Transverse colon (tissue), 4 donors: Measurements from ENCODE around the gene STK32C. TPM values are rescaled to one million over a fixed set of nuclear protein-coding genes. Genes with fewer than 3 reads are reported as not detected.
"Not testable (repeated sequence)": the region's sequence is repeated elsewhere in the genome, so short reads cannot be mapped to it uniquely, and the experiment has no call there.

Experiments used
- DNase-seq: peaks from one replicate; pipeline ENCODE4 v3.0.0-alpha.2; 2019
- H3K27ac ChIP-seq, 4 donors: fragments of 200-600 bp; sonication (generic); 2 replicates each; pipeline ENCODE4 v1.5.1; 2016 to 2018; ENCODE audit warnings: inconsistent platforms in 4 of 4
- H3K27me3 ChIP-seq: fragments of 200-600 bp; sonication (generic); 2 replicates; pipeline ENCODE4 v1.5.1; 2017; ENCODE audit warnings: inconsistent platforms
- H3K36me3 ChIP-seq, 4 donors: fragments of 200-600 bp; sonication (generic); 2 replicates each; pipeline ENCODE4 v1.5.1; 2017 to 2019; ENCODE audit warnings: inconsistent platforms in 4 of 4
- H3K4me1 ChIP-seq, 4 donors: fragments of 200-600 bp; sonication (generic); 2 replicates each; pipeline ENCODE4 v1.5.1; 2017 to 2020; ENCODE audit warnings: inconsistent platforms in 4 of 4
- H3K4me3 ChIP-seq, 4 donors: fragments of 200-600 bp; sonication (generic); 1 replicate in 1 of 4; 2 replicates in 3 of 4; pipeline versions ENCODE4 v1.5.1 to v1.6.1; 2017 to 2019; ENCODE audit warnings: inconsistent platforms in 4 of 4
- H3K9me3 ChIP-seq, 2 donors: fragments of 200-600 bp; sonication (generic); 2 replicates each; pipeline ENCODE4 v1.5.1; 2017 to 2019; ENCODE audit warnings: inconsistent platforms in 2 of 2
- CTCF ChIP-seq, 5 experiments: fragments of 200-600 bp in 3 of 5; fragments of 450-650 bp in 2 of 5; sonication (generic) in 3 of 5; IDR thresholded peaks; 1 replicate in 2 of 5; 2 replicates in 3 of 5; pipeline ENCODE4 v1.5.1; 2016 to 2017; ENCODE audit warnings: antibody characterized with exemption in 5 of 5, inconsistent platforms in 3 of 5, mild to moderate bottlenecking in 2 of 5, moderate library complexity in 1 of 5
- EP300 ChIP-seq: sonication (generic); formaldehyde crosslinking; IDR thresholded peaks from one replicate; pipeline ENCODE4 v1.6.1; 2017; ENCODE audit warnings: antibody characterized with exemption, low read depth
- POLR2A ChIP-seq: fragments of 450-650 bp; IDR thresholded peaks from one replicate; pipeline ENCODE4 v1.6.1; 2016; ENCODE audit warnings: antibody characterized with exemption, mild to moderate bottlenecking, moderate library complexity
- POLR2AphosphoS5 ChIP-seq, 3 donors: sonication (generic); formaldehyde crosslinking; IDR thresholded peaks; one replicate each; pipeline ENCODE4 v1.6.1; 2016; ENCODE audit warnings: antibody characterized with exemption in 3 of 3
- WGBS, 2 donors: methylation state at CpG; one replicate each; pipeline ENCODE4 v1.1.5; 2018; ENCODE audit warnings: low coverage in 1 of 2; 5-methylcytosine and 5-hydroxymethylcytosine counted together
- in situ Hi-C, 4 donors: fragments of 200-750 bp; cut with MboI; loops; one replicate each; pipeline versions ENCODE4 v1.15.0 to v1.15.1; 2017; ENCODE audit warnings: low sequenced_read_pairs in 3 of 4, low pct_ligation_motif_present in 1 of 4, low pct_unique_long_range_greater_than_20kb in 1 of 4
- intact Hi-C: fragments of 100-400 bp; cut with DNase I; formaldehyde crosslinking; loops from one replicate; pipeline ENCODE4 v1.15.1; 2023; ENCODE audit warnings: low total_unique reads
- total RNA-seq, 4 donors: library from RNA; depleted of rRNA; stranded (reverse); fragments of >200 nt; gene quantifications; one replicate each; pipeline ENCODE4 v1.1.0, GENCODE V29; 2016

The STK32C gene
- total RNA-seq, 4 donors from 2014 or later, result 2.2 to 7.8 (median 3.7) TPM; not detected in 1

DNA sequence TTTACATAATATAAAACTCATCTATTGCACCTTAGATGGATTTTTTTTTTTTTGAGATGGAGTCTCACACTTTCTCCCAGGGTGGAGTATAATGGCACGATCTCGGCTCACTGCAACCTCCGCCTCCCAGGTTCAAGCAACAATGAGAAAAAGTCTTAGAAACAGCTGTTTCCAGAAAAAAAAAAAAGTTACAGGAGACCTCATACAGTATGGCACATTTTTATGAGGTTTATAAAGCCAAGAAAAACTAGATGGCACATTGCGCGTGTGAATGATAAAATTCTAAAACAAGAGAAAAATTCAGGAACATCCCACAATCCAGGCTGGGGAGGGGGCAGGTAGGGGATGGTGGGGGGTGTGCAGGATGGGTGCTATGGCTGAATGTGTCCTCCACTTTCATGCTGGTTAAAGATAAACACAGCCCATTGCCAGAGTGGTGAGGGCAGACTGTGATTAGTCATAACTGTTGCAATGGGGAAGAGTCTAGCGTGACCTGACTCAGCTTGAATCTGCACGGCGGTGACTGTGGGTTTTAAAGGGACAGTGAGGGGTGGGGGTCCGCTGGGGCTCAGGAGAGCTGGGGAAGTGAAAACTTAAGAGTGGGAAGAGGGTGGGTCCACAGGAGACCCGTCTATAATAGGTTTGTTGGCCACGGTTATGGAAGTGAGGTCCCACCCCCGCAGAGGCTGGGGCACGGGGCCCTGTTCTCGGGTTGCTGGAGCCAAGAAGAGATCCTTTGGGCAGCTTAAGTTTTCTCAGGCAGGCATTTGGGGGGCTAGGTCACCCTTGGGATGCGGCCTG lies 12.3 kb upstream of the STK32C start:
- H3K4me3 ChIP-seq, result no peak overlapping the region
- DNase-seq, result no peak
- TF ChIP-seq EP300, result no peak
- no peak for TF ChIP-seq POLR2A
- no peak for TF ChIP-seq CTCF (IDR thresholded peaks at IDR 0.05)
- no peak for TF ChIP-seq POLR2AphosphoS5 (IDR thresholded peaks at IDR 0.05)
- WGBS, 2 donors, result 41 to 64% methylated on average over 9 to 15 of the region's 15 CpGs
- no peak overlapping the region for H3K27ac ChIP-seq
- H3K9me3 ChIP-seq, result no peaks in the 10 kb centered on the region
- no peaks in the 10 kb centered on the region for H3K4me1 ChIP-seq
- intact Hi-C loops, result no loop called here
- in situ Hi-C loops, result no loop called here
- H3K36me3 ChIP-seq, result no peaks in the 10 kb centered on the region
- H3K27me3 ChIP-seq, result no peaks in the 10 kb centered on the region

- intact Hi-C loops, result not testable (repeated sequence)
Observed at GRCh38 chr10:132317477-132317876, 9.7 kb upstream of the STK32C start.

GRCh38 chr10:132316133-132316532 lies 8.4 kb upstream of the STK32C start:
- no peaks in the 10 kb centered on the region for H3K36me3 ChIP-seq
- DNase-seq, result no peak
- H3K4me3 ChIP-seq, result no peak overlapping the region
- intact Hi-C loops, result no loop called here
- H3K27me3 ChIP-seq, result no peaks in the 10 kb centered on the region
- TF ChIP-seq CTCF (IDR thresholded peaks at IDR 0.05) (no peak), POLR2AphosphoS5 (IDR thresholded peaks at IDR 0.05) (no peak), POLR2A (no peak), EP300 (no peak)
- H3K4me1 ChIP-seq, result no peaks in the 10 kb centered on the region
- in situ Hi-C loops, result no loop called here
- 71 to 74% methylated on average over 3 to 5 of the region's 5 CpGs for WGBS, 2 donors
- H3K9me3 ChIP-seq, result no peaks in the 10 kb centered on the region
- no peak overlapping the region for H3K27ac ChIP-seq

More at GRCh38 chr10:132317477-132317876, 9.7 kb upstream of the STK32C start:
- H3K4me3 ChIP-seq, H3K27ac ChIP-seq, H3K36me3 ChIP-seq, H3K4me1 ChIP-seq, H3K27me3 ChIP-seq, DNase-seq, in situ Hi-C loops, H3K9me3 ChIP-seq: not testable (repeated sequence)
- 93 to 100% methylated on average over 4 to 6 of the region's 6 CpGs for WGBS, 2 donors

DNA sequence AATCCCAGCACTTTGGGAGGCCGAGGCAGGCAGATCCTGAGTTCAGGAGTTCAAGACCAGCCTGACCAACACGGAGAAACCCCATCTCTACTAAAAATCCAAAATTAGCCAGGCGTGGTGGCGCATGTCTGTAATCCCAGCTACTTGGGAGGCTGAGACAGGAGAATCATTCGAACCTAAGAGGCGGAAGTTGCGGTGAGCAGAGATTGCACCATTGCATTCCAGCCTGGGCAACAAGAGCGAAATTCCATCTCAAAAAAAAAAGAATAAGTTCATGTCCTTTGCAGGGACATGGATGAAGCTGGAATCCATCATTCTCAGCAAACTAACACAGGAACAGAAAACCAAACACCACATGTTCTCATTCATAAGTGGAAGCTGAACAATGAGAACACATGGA lies 7.1 kb upstream of the STK32C start:
- 90 to 100% methylated on average over 3 to 8 of the region's 8 CpGs for WGBS, 2 donors
- DNase-seq, H3K27ac ChIP-seq, H3K36me3 ChIP-seq, H3K27me3 ChIP-seq, H3K4me1 ChIP-seq, H3K4me3 ChIP-seq, in situ Hi-C loops, intact Hi-C loops, H3K9me3 ChIP-seq: not testable (repeated sequence)

- in situ Hi-C loops (no loop called here), intact Hi-C loops (no loop called here)
- H3K27me3 ChIP-seq, result no peaks in the 10 kb centered on the region
- no peak for TF ChIP-seq CTCF (IDR thresholded peaks at IDR 0.05)
- TF ChIP-seq EP300, result no peak
- TF ChIP-seq POLR2A, result no peak
- TF ChIP-seq POLR2AphosphoS5 (IDR thresholded peaks at IDR 0.05), result no peak
- H3K4me1 ChIP-seq, result no peaks in the 10 kb centered on the region
- 96 to 100% methylated on average over 4 of the region's 4 CpGs for WGBS, 2 donors
- H3K27ac ChIP-seq, result no peak overlapping the region
- no peaks in the 10 kb centered on the region for H3K36me3 ChIP-seq
- no peaks in the 10 kb centered on the region for H3K9me3 ChIP-seq
- DNase-seq, result no peak
- no peak overlapping the region for H3K4me3 ChIP-seq
Observed at GRCh38 chr10:132314336-132314735, 6.6 kb upstream of the STK32C start.
